Naive thymus-derived CD4-positive, alpha-beta T cell (primary cell): ENCODE measurements around the gene NPAS2. TPM values are rescaled to one million over a fixed set of nuclear protein-coding genes. Genes with fewer than 3 reads are reported as not detected.

Experiments used
- ATAC-seq: fragments of 150-1000 bp; cut with Tn5 transposase; 2 replicates; pipeline ENCODE4 v1.10.0; 2021; ENCODE audit warnings: mild to moderate bottlenecking, moderate library complexity
- CTCF ChIA-PET: fragments of 350-600 bp; sonication (Branson Sonifier 250); formaldehyde crosslinking; loops from one replicate; lab custom pipeline; 2021; ENCODE audit warnings: antibody characterized with exemption; lab: Charles Lee
- POLR2A ChIA-PET: fragments of 350-600 bp; sonication (Branson Sonifier 250); formaldehyde crosslinking; loops from one replicate; lab custom pipeline; 2021; ENCODE audit warnings: antibody characterized with exemption, inconsistent platforms; lab: Charles Lee
- DNase-seq, 9 donors: peaks; one replicate each; pipeline versions ENCODE4 v3.0.0 to v3.0.0-alpha.2; 2020 to 2022; ENCODE audit warnings: mixed read lengths in 1 of 9
- H3K27ac ChIP-seq: one replicate; pipeline ENCODE4 v1.7.0; 2013; ENCODE audit warnings: mild to moderate bottlenecking, low read depth, low read length, moderate library complexity
- H3K27me3 ChIP-seq, 2 donors: one replicate each; pipeline ENCODE4 v1.7.0; 2013; ENCODE audit warnings: low read length in 2 of 2, mild to moderate bottlenecking in 2 of 2, moderate library complexity in 2 of 2; ENCODE audit not compliant: control insufficient read depth in 2 of 2, insufficient read depth in 2 of 2
- H3K36me3 ChIP-seq, 3 experiments: 1 replicate in 2 of 3; 2 replicates in 1 of 3; pipeline ENCODE4 v1.7.0; 2013; ENCODE audit warnings: low read length in 3 of 3, mild to moderate bottlenecking in 3 of 3, moderate library complexity in 1 of 3; ENCODE audit not compliant: insufficient read depth in 3 of 3, control insufficient read depth in 2 of 3
- H3K4me1 ChIP-seq, 2 donors: one replicate each; pipeline ENCODE4 v1.7.0; 2013; ENCODE audit warnings: low read length in 2 of 2, mild to moderate bottlenecking in 2 of 2, moderate library complexity in 1 of 2; ENCODE audit not compliant: control insufficient read depth in 2 of 2, insufficient read depth in 2 of 2
- H3K4me3 ChIP-seq: 2 replicates; pipeline ENCODE4 v1.7.0; 2013; ENCODE audit warnings: mild to moderate bottlenecking, low read length
- H3K9me3 ChIP-seq, 3 experiments: 1 replicate in 2 of 3; 2 replicates in 1 of 3; pipeline ENCODE4 v1.7.0; 2013; ENCODE audit warnings: low read length in 3 of 3; ENCODE audit not compliant: control insufficient read depth in 2 of 3
- H3K27ac Mint-ChIP-seq, 9 donors: one replicate each; pipeline ENCODE4 v1.8.0; 2020 to 2022; ENCODE audit warnings: mixed read lengths in 9 of 9, mild to moderate bottlenecking in 8 of 9, moderate library complexity in 5 of 9, inconsistent platforms in 2 of 9
- H3K27me3 Mint-ChIP-seq, 5 donors: one replicate each; pipeline ENCODE4 v1.8.0; 2021 to 2022; ENCODE audit warnings: mixed read lengths in 5 of 5, mild to moderate bottlenecking in 1 of 5
- H3K36me3 Mint-ChIP-seq, 5 donors: one replicate each; pipeline ENCODE4 v1.8.0; 2020 to 2022; ENCODE audit warnings: mixed read lengths in 5 of 5, mild to moderate bottlenecking in 3 of 5, inconsistent platforms in 1 of 5
- H3K4me1 Mint-ChIP-seq, 7 donors: one replicate each; pipeline ENCODE4 v1.8.0; 2020 to 2022; ENCODE audit warnings: mixed read lengths in 7 of 7, mild to moderate bottlenecking in 3 of 7, inconsistent platforms in 1 of 7
- H3K4me3 Mint-ChIP-seq, 10 donors: one replicate each; pipeline ENCODE4 v1.8.0; 2020 to 2022; ENCODE audit warnings: mild to moderate bottlenecking in 10 of 10, mixed read lengths in 10 of 10, moderate library complexity in 6 of 10, inconsistent platforms in 2 of 10
- H3K9me3 Mint-ChIP-seq, 11 donors: one replicate each; pipeline ENCODE4 v1.8.0; 2020 to 2022; ENCODE audit warnings: mixed read lengths in 11 of 11, mild to moderate bottlenecking in 4 of 11, inconsistent platforms in 1 of 11, moderate library complexity in 1 of 11
- intact Hi-C, 2 donors: fragments of 100-400 bp; cut with micrococcal nuclease; formaldehyde crosslinking; loops; one replicate each; pipeline ENCODE4 v1.15.1; 2023
- polyA plus RNA-seq, 2 donors: library from polyadenylated mRNA; unstranded; fragments of 300-500 nt; fragmentation: Illumina TruSeq; gene quantifications; one replicate each; pipeline ENCODE4 v1.2.3, GENCODE V29; 2021
- total RNA-seq, 6 experiments: library from RNA in 5 of 6; stranded (reverse) in 5 of 6; gene quantifications; 1 replicate in 5 of 6; 2 replicates in 1 of 6; pipeline ENCODE4 v1.2.3 and lab custom pipeline; 2021 to 2026

The NPAS2 gene
- total and polyA plus RNA-seq, 7 experiments from 2014 or later = 1.2 to 15.0 (median 8.3) TPM

DNA sequence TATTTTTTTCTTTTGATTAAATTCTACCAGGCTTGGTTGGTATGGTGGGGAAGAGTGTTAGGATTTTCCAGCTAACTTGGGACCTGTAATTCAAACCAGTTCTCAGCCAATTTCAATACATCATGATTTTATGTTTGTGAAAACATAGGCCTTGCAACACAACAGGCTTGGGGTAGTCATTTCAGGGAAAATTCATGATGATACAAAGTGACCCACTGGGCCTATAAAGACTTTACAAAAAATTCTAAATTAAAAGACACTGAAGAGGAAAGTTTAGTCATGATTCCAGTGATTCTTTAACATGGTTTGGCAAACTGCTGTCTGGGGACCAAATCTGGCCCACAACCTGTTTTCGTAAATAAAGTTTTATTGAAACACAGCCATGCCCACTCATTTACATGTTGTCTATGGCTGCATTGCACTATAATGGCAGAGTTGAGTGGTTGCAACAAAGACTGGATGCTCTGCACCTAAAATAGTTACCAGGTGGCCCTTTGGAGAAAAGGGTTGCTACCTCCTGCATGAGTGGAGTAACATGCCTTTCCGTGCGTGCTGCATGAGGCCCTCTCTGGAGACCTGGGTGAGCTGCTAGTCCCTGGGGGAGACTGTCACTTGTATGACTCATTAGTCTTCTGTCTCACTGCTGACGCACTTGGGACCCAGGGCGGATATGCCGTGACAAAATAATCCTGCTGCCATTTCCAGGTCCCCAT lies 73.6 kb downstream of the NPAS2 start:
- intact Hi-C loops = no loop called here

DNA sequence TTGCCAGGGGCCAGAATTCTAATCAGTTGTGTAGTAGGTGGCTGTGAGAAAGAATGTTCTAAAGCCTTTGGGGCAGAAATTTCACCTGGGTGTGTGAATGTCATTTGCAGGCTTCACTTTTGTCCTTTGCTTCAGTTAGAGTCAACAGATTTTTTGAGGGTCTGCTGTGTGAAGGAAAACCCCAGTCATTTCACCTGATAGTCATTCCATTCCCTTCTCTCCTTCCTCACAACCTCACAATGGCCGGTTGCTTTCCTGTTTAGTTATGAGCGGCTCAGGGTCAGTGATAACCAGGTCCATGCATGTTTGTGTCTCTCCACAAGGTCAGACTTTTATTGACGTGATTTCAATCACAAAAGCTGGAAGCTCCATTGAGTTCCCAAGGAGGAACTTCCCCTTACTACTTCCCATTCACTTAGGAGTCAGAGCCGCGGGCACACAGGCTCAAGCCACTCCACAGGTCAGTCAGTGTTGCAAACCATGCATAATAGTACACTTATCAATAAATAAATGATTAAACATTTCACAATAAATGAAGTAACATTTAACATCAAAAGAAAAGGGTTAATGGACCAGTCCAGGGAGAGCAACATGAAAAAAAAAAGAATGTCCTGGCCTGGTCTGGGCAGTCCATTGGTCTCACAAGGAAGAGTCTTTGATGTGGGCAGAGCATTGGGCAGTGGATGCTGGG lies 74.3 kb downstream of the NPAS2 start:
- ChIA-PET POLR2A (no interaction called here), CTCF (no interaction called here)
- intact Hi-C loops = no loop called here
- Histone ChIP-seq H3K27me3 (no peaks in the 10 kb centered on the region), H3K4me3 (no peak overlapping the region), H3K4me1 (no peaks in the 10 kb centered on the region), H3K9me3 (no peaks in the 10 kb centered on the region), H3K36me3 (no peaks in the 10 kb centered on the region), H3K27ac (no peak overlapping the region)
- Mint-ChIP-seq H3K9me3 (peaks cover 0 to 2% (median 0%) of the 10 kb centered on the region in 11 donors), H3K4me3 (no peak overlapping the region), H3K27ac (peak overlapping the region in 1 of 9 donors; percentile 63), H3K27me3 (no peaks in the 10 kb centered on the region), H3K4me1 (peaks cover 0 to 8% (median 0%) of the 10 kb centered on the region in 7 donors), H3K36me3 (peaks cover 0 to 22% (median 5%) of the 10 kb centered on the region in 5 donors)
- ATAC-seq = no peak
- DNase-seq = no peak

More for the DNA sequence above, 73.6 kb downstream of the NPAS2 start:
- ATAC-seq (no peak), DNase-seq (no peak)
- Mint-ChIP-seq H3K27ac (no peak overlapping the region), H3K4me3 (no peak overlapping the region), H3K4me1 (peaks cover 0 to 8% (median 0%) of the 10 kb centered on the region in 7 donors), H3K9me3 (peaks cover 0 to 2% (median 0%) of the 10 kb centered on the region in 11 donors), H3K27me3 (no peaks in the 10 kb centered on the region), H3K36me3 (peaks cover 0 to 22% (median 5%) of the 10 kb centered on the region in 5 donors)
- CTCF ChIA-PET = interaction anchor here (0.7 kb wide), 1 partner anchor 314 kb away, joined by 3 read pairs; no protein-coding TSS in a partner anchor
- Histone ChIP-seq H3K4me3 (no peak overlapping the region), H3K36me3 (no peaks in the 10 kb centered on the region), H3K27me3 (no peaks in the 10 kb centered on the region), H3K27ac (no peak overlapping the region), H3K4me1 (no peaks in the 10 kb centered on the region), H3K9me3 (no peaks in the 10 kb centered on the region)
- POLR2A ChIA-PET = no interaction called here

DNA sequence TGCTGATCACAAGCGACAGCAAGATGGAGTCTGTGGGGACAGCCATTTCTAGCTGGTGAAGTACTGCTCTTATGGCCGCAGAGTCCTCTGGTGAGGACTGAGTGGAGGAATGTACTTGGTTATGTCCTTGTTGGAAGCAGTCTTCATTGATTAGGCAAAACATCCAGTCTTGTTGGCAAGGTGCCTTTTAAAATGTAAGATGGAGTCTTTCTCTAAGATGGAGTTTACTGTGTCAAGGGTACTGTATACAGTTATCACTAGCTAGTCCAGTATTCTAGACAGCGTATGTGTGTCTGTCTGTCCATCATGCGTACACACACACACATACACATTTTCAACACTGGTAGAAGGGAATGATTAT lies 74.8 kb downstream of the NPAS2 start:
- CTCF ChIA-PET = no interaction called here
- Histone ChIP-seq H3K4me3 (no peak overlapping the region), H3K36me3 (no peaks in the 10 kb centered on the region), H3K9me3 (no peaks in the 10 kb centered on the region), H3K27me3 (no peaks in the 10 kb centered on the region), H3K4me1 (no peaks in the 10 kb centered on the region), H3K27ac (no peak overlapping the region)
- peaks cover 0 to 4% (median 0%) of the 10 kb centered on the region in 11 donors for H3K9me3 Mint-ChIP-seq
- POLR2A ChIA-PET = no interaction called here
- no peak overlapping the region for H3K4me3 Mint-ChIP-seq
- H3K27ac Mint-ChIP-seq = peak overlapping the region in 1 of 9 donors; percentile 63
- peaks cover 0 to 8% (median 0%) of the 10 kb centered on the region in 7 donors for H3K4me1 Mint-ChIP-seq
- DNase-seq (no peak), ATAC-seq (no peak)
- peaks cover 0 to 26% (median 5%) of the 10 kb centered on the region in 5 donors for H3K36me3 Mint-ChIP-seq
- intact Hi-C loops = no loop called here
- no peaks in the 10 kb centered on the region for H3K27me3 Mint-ChIP-seq

- peaks cover 0 to 10% (median 0%) of the 10 kb centered on the region in 11 donors for H3K9me3 Mint-ChIP-seq
- Histone ChIP-seq H3K9me3 (no peaks in the 10 kb centered on the region), H3K27me3 (no peaks in the 10 kb centered on the region), H3K36me3 (no peaks in the 10 kb centered on the region), H3K27ac (no peak overlapping the region), H3K4me3 (no peak overlapping the region), H3K4me1 (no peaks in the 10 kb centered on the region)
- DNase-seq (no peak), ATAC-seq (no peak)
- H3K27me3 Mint-ChIP-seq = no peaks in the 10 kb centered on the region
- ChIA-PET POLR2A (no interaction called here), CTCF (no interaction called here)
- intact Hi-C loops = no loop called here
- H3K36me3 Mint-ChIP-seq = peaks cover 0 to 30% (median 5%) of the 10 kb centered on the region in 5 donors
- H3K27ac Mint-ChIP-seq = no peak overlapping the region
- peaks cover 0 to 8% (median 0%) of the 10 kb centered on the region in 7 donors for H3K4me1 Mint-ChIP-seq
- no peak overlapping the region for H3K4me3 Mint-ChIP-seq
Measured at GRCh38 chr2:100895402-100895801, 75.5 kb downstream of the NPAS2 start.

GRCh38 chr2:100895934-100896685 lies 76.2 kb downstream of the NPAS2 start:
- no peak for ATAC-seq
- H3K36me3 ChIP-seq = no peaks in the 10 kb centered on the region
- Mint-ChIP-seq H3K9me3 (peaks cover 0 to 13% (median 2%) of the 10 kb centered on the region in 11 donors), H3K36me3 (peaks cover 2 to 26% (median 5%) of the 10 kb centered on the region in 5 donors), H3K27me3 (peaks cover 0 to 5% (median 0%) of the 10 kb centered on the region in 5 donors), H3K4me3 (no peak overlapping the region), H3K4me1 (peaks cover 0 to 12% (median 1%) of the 10 kb centered on the region in 7 donors), H3K27ac (no peak overlapping the region)
- no peaks in the 10 kb centered on the region for H3K4me1 ChIP-seq
- no peak overlapping the region for H3K4me3 ChIP-seq
- DNase-seq = no peak
- no peaks in the 10 kb centered on the region for H3K9me3 ChIP-seq
- POLR2A ChIA-PET = no interaction called here
- intact Hi-C loops = no loop called here
- H3K27me3 ChIP-seq = no peaks in the 10 kb centered on the region
- H3K27ac ChIP-seq = no peak overlapping the region
- CTCF ChIA-PET = interaction anchor here (0.6 kb wide), 1 partner anchor 90 kb away, joined by 3 read pairs; no protein-coding TSS in a partner anchor

GRCh38 chr2:100898035-100898665 lies 78.2 kb downstream of the NPAS2 start:
- no peak overlapping the region for H3K27ac Mint-ChIP-seq
- POLR2A ChIA-PET = no interaction called here
- CTCF ChIA-PET = no interaction called here

More at GRCh38 chr2:100898035-100898665, 78.2 kb downstream of the NPAS2 start:
- no peak overlapping the region for H3K4me3 ChIP-seq
- peaks cover 0 to 32% (median 16%) of the 10 kb centered on the region in 5 donors for H3K36me3 Mint-ChIP-seq
- no peaks in the 10 kb centered on the region for H3K4me1 ChIP-seq
- no peak overlapping the region for H3K27ac ChIP-seq
- DNase-seq = no peak
- peaks cover 0 to 13% (median 4%) of the 10 kb centered on the region in 7 donors for H3K4me1 Mint-ChIP-seq
- peaks cover 0 to 13% (median 2%) of the 10 kb centered on the region in 11 donors for H3K9me3 Mint-ChIP-seq
- H3K36me3 ChIP-seq = no peaks in the 10 kb centered on the region
- no peaks in the 10 kb centered on the region for H3K27me3 ChIP-seq
- no peaks in the 10 kb centered on the region for H3K9me3 ChIP-seq
- no peak for ATAC-seq
- H3K27me3 Mint-ChIP-seq = peaks cover 0 to 10% (median 0%) of the 10 kb centered on the region in 5 donors
- intact Hi-C loops = no loop called here
- H3K4me3 Mint-ChIP-seq = no peak overlapping the region
